ENCODE results near the gene SAMD15.

GRCh38 chr14:77355811-77356210, 21.4 kb upstream of the SAMD15 start:
- TF ChIP-seq CTCF (IDR thresholded peaks at IDR 0.05) (no peak), POLR2A (IDR thresholded peaks at IDR 0.05) (no peak), POLR2AphosphoS5 (IDR thresholded peaks at IDR 0.05) (no peak)

Data from sigmoid colon (tissue), 4 donors.